ENCODE measurements around the gene FAM107A.

- TF ChIP-seq, protein P1, sequence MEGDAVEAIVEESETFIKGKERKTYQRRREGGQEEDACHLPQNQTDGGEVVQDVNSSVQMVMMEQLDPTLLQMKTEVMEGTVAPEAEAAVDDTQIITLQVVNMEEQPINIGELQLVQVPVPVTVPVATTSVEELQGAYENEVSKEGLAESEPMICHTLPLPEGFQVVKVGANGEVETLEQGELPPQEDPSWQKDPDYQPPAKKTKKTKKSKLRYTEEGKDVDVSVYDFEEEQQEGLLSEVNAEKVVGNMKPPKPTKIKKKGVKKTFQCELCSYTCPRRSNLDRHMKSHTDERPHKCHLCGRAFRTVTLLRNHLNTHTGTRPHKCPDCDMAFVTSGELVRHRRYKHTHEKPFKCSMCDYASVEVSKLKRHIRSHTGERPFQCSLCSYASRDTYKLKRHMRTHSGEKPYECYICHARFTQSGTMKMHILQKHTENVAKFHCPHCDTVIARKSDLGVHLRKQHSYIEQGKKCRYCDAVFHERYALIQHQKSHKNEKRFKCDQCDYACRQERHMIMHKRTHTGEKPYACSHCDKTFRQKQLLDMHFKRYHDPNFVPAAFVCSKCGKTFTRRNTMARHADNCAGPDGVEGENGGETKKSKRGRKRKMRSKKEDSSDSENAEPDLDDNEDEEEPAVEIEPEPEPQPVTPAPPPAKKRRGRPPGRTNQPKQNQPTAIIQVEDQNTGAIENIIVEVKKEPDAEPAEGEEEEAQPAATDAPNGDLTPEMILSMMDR (IDR thresholded peaks at IDR 0.05; ENCODE audit: low read depth, low read length), result no peak
- no peak for TF ChIP-seq EZH2phosphoT487 (IDR thresholded peaks at IDR 0.05; ENCODE audit: low read depth)
Observed at GRCh38 chr3:58553003-58553402, 24.2 kb downstream of the FAM107A start.

All from OCI-LY3 (cell line).